Stomach (tissue), 4 donors: ENCODE data around the gene RAB17.

ENCODE experiments used
- EP300 ChIP-seq: sonication (generic); formaldehyde crosslinking; IDR thresholded peaks from one replicate; pipeline ENCODE4 v1.6.1; 2017; ENCODE audit warnings: antibody characterized with exemption
- POLR2A ChIP-seq, 4 donors: fragments of 450-650 bp; IDR thresholded peaks; one replicate each; pipeline ENCODE4 v1.6.1; 2016; ENCODE audit warnings: antibody characterized with exemption in 4 of 4, control low read depth in 2 of 4, mild to moderate bottlenecking in 1 of 4, moderate library complexity in 1 of 4
- POLR2AphosphoS5 ChIP-seq, 3 donors: sonication (generic); formaldehyde crosslinking; IDR thresholded peaks; one replicate each; pipeline ENCODE4 v1.6.1; 2016; ENCODE audit warnings: antibody characterized with exemption in 3 of 3
- TF ChIP-seq, protein P1 (sequence below), 7 experiments: fragments of 450-650 bp in 4 of 7; fragments of 200-600 bp in 3 of 7; sonication (generic) in 3 of 7; IDR thresholded peaks; one replicate each; pipeline ENCODE4 v1.5.1; 2016 to 2019; ENCODE audit warnings: antibody characterized with exemption in 7 of 7, control low read depth in 2 of 7, mild to moderate bottlenecking in 1 of 7

DNA sequence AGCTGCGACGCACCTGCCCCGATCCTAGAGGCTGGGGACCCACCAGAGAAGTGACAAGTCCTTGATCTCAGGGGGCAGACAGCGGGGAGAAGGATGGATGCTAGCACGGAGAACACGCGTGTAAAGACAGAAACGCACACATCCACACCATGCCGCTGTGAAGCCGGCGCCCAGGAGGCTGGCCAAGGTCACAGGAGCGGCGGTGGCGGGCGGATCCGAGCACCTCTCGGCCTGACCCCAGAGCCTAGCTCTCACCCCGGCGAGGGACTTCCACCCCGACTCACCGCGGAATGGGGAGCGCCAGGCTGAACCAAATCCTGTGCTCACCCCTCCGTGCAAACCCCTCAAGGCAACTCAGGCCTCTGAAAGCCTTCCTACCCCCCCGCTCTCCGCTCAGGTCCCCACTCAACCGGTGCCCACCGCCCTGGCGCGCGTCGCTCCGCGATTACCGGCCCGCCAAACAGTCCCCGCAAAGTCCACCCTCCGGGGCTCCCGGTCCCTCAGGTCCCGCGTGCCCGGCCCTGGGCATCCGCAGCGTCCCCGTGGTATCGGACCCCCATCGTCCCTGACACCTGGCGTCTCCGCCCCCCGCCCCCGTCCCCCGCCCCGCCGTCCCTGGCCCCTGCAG lies 36.4 kb upstream of the RAB17 start:
- TF ChIP-seq, protein P1, sequence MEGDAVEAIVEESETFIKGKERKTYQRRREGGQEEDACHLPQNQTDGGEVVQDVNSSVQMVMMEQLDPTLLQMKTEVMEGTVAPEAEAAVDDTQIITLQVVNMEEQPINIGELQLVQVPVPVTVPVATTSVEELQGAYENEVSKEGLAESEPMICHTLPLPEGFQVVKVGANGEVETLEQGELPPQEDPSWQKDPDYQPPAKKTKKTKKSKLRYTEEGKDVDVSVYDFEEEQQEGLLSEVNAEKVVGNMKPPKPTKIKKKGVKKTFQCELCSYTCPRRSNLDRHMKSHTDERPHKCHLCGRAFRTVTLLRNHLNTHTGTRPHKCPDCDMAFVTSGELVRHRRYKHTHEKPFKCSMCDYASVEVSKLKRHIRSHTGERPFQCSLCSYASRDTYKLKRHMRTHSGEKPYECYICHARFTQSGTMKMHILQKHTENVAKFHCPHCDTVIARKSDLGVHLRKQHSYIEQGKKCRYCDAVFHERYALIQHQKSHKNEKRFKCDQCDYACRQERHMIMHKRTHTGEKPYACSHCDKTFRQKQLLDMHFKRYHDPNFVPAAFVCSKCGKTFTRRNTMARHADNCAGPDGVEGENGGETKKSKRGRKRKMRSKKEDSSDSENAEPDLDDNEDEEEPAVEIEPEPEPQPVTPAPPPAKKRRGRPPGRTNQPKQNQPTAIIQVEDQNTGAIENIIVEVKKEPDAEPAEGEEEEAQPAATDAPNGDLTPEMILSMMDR (IDR thresholded peaks at IDR 0.05) = no peak
- TF ChIP-seq POLR2AphosphoS5 (IDR thresholded peaks at IDR 0.05) (no peak), EP300 (no peak), POLR2A (IDR thresholded peaks at IDR 0.05) (no peak)
